NCI-H1694 (cell line): ENCODE data around the gene IPO7.

Experiments
- DNase-seq: peaks from one replicate; lab custom pipeline; 2025; lab: John Stamatoyannopoulos, UW

Gene IPO7

DNA sequence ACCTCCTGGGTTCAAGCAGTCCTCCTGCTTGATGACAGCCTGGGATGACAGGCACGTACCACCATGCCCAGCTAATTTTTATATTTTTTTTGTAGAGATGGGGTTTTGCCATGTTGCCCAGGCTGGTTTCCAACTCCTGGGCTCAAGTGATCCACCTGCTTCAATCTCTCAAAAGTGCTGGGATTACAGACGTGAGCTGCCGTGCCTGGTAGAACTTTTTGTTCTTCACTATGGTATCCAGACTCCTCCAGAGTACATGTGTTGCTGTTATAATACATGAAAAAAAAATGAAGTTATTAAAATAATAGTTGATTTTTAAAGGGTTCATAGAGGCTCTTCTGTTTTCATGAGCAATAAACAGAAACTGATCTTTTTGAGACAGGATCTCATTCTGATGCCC, 105.9 kb downstream of the IPO7 start:
- DNase-seq: no peak

DNA sequence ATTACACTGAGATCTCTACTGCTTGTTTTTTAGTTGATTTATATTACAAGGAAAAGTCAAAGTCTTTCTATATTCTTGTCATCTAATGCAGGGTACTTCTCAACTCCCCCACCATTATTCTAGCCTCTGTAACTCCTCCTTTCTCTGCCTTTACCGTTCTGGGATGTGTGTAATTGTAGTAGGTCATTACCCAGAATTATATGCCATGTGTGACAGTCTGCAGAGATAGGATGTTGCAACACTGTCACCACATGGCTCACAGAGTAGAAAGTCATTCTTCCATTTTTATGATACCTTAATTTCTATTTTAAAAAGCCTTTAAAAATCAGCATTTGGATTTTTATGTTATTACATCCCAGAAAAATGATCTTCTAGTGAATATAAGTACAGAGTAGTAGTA, 109.0 kb downstream of the IPO7 start:
- no peak for DNase-seq

DNA sequence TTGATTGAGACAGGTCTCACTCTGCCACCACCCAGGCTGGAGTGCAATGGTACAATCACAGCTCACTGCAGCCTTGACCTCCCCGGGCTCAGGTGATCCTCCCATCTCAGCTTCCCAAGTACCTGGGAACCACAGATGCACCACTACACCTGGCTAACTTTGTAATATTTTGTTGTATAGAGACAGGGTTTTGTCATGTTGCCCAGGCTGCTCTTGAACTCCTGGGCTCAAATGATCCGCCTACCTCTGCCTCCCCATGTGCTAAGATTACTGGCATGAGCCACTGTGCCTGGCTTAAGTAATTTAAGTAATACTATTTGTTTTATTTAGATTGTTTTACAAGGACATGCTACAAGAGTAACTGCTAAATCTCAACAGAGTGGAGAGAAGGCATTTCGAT, 109.9 kb downstream of the IPO7 start:
- DNase-seq: no peak

DNA sequence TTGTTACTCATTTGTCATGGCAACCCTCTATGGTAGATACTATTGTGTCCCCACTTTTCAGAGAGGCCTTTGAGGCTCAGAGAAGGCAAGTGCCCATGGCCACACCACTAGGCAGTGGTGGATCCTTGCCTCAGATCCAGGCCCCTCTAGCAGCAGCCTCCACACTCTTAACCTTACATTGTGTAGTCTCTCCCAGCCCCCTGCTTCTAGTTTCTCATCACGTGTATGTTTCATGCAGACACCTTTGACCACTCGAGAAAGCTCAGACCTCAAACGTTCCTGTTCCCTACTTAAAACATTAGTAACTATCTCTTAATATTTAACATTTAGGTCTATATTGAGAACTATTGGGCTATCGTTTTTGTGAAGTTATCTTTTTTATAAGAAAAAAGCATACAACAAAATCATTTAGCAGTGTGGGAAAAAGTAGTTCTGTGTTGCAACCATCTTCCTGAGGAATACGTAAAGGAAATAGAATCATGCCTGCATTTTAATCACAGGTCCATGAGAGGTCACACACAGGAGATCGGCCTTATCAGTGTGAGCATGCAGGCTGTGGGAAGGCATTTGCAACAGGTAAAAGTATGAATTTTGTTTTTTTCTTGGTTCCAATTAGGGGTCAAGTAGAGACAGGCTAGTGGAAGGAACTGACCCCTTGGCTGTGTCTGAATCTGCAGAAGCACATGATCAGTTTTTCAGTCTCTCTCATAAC, 111.5 kb downstream of the IPO7 start:
- DNase-seq: no peak
